Neural cell (in vitro differentiated cells): ENCODE data around the gene PMEPA1.

Experiments used
- CTCF ChIP-seq: fragments of 450-650 bp; IDR thresholded peaks from 2 replicates; pipeline ENCODE4 v1.5.1; 2014; ENCODE audit warnings: antibody characterized with exemption, mild to moderate bottlenecking, moderate library complexity; ENCODE audit not compliant: poor library complexity, severe bottlenecking
- MXI1 ChIP-seq: fragments of 450-650 bp; conservative IDR thresholded peaks from 2 replicates; pipeline ENCODE4 v1.6.1; 2014; ENCODE audit warnings: antibody characterized with exemption, mild to moderate bottlenecking; ENCODE audit not compliant: poor library complexity, severe bottlenecking

GRCh38 chr20:57625978-57626377, 83.8 kb downstream of the PMEPA1 start:
- TF ChIP-seq MXI1 = no peak
- TF ChIP-seq CTCF = no peak
